Activated CD8-positive, alpha-beta memory T cell treated with anti-CD3 and anti-CD28 coated beads, Interleukin-2, amount 50 U/mL, for 1 hour (primary cell): ENCODE measurements around the gene TTC6.
"Not testable (repeated sequence)": the region's sequence is repeated elsewhere in the genome, so short reads cannot be mapped to it uniquely, and the experiment has no call there.

Source experiments
- DNase-seq: peaks from one replicate; pipeline ENCODE4 v3.0.0-alpha.2; 2020; ENCODE audit errors: extremely low read depth

The TTC6 gene

DNA sequence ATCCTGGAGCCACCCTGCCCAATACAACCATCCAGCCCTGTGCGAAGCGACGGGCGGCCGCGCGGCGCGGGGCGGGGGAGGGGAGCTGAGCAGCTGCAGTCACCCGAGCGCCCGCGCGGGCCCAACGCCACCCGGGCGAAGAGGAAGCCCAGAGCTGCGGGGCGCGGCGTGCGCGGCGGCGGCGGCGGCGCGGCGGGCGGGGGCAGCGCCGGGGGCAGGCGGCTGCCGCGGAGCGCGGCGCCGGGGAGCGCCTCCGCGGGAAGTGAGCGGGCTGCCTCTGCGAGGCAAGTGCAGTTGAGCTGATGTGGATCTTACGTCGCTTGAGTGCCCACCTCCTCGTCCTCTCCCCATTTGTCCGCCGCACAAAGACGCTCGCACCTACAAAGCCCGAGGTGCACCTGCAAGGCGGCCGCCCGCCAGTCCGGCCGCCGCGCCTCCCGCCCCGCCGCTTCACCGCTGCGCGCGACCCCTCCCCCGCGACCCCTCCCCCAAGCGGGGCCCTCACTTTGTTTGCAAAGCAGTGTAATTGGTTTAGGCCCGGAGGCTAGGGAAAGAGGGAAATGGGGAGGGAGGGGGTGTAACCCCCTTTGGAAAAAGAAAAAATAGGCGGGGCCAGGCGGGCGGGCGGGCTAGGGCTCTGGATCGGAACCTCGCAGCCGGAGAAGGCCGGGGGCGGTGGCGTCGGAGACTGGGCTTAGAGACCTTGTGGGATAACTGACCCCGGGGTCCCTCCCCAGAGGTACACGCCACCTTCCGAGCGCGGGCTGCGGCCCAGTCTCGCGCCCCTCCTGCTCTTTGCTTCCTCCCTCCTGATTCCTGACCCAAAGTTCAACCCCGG, at the start of gene TTC6, which contains the start of gene FOXA1:
Gene TTC6, plus strand, starts transcription at position 659 of the 838 bp plus-strand sequence. CDS start 26,436 bp downstream, outside the sequence.
Gene FOXA1, minus strand, starts transcription at position 279 of the 838 bp plus-strand sequence. Its CDS starts 277 bp downstream, at position 2.
- DNase-seq: no peak

GRCh38 chr14:37546621-37547447, 48.6 kb upstream of the TTC6 start:
- no peak for DNase-seq

GRCh38 chr14:37550511-37550910, 44.9 kb upstream of the TTC6 start:
- no peak for DNase-seq

GRCh38 chr14:37551119-37551518, 44.3 kb upstream of the TTC6 start:
- DNase-seq: no peak

DNA sequence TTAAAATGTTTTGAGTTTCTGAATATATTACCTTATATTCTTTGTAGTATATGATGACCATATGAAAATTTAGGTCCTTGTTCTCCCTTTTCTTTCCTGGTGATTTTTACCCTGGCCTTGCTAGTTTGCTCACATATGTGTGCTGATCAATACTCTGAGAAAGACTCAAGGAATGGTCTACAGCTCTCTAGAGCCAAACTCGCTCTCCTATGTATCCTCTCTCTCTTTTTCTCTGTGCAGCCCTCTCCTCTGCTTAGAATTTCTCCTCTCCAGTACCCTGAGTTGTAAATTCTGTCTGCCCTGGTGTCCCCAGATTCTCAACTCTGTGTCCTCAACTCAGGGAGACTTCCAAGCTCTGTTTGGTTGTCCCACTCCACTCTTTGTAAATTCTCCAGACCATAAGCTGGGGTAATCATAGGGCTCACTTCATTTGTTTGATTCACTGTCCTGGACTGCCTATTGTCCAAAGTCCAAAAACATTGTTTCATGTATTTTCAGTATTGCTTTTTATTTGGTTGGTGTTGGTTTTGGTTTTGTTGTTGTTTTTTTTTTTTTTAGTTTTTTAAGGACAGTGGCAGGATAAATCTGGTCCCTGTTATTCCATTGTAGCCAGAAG, 41.4 kb upstream of the TTC6 start:
- DNase-seq: no peak

- DNase-seq: not testable (repeated sequence)
Observed at GRCh38 chr14:37555596-37555995, 39.8 kb upstream of the TTC6 start.

DNA sequence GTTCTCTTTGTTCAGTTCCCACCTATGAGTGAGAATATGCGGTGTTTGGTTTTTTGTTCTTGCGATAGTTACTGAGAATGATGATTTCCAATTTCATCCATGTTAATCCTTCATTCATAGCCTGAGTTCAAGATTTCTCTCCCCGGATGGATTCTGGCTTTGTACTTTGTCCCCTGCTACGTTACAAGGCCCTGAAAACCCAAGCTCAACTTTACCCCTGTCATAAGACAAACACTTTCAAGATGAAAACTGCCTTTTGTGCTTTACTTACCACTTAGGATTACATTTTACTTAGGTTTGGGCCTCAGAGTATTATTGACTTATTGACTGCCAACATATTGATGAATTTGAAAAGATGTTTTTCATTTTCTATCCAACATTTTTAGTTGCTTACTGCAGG, 36.7 kb upstream of the TTC6 start:
- no peak for DNase-seq

DNA sequence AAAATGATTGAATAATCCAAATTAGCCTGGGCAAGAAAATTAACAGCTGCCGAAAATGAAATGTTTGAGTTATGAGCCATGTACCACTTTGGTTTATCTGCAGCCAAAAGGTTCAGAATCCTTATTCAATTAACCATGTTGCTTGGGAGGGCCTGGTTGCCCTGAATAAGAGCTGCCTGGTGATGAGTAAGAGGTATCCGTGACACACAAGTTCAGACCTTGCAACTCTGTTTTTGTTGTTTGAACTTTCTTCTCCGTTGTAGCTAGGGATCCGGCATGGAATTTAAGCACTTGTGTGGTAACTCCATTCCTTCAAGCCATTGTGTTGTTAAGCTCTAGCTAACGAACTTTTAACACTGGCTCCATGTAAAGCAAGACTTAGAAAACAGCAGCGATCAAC, 36.0 kb upstream of the TTC6 start:
- DNase-seq: no peak

GRCh38 chr14:37563189-37563588, 32.2 kb upstream of the TTC6 start:
- no peak for DNase-seq

- no peak for DNase-seq
Observed at GRCh38 chr14:37565550-37565949, 29.9 kb upstream of the TTC6 start.

GRCh38 chr14:37566811-37567371, 28.5 kb upstream of the TTC6 start:
- no peak for DNase-seq

DNA sequence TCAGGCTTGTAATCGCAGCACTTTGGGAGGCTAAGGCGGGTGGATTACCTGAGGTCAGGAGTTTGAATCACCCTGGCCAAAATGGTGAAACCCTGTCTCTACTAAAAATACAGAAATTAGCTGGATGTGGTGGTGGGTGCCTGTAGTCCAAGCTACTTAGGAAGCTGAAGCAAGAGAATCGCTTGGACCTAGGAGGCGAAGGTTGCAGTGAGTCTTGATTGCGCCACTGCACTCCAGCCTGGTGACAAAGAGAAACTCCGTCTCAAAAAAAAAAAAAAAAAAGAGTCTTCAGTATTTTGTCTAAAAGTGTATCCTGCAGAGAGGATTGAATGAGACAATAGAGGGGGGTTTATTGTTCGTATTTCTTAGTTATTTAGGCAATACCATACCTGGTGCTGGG, 25.7 kb upstream of the TTC6 start:
- no peak for DNase-seq

DNA sequence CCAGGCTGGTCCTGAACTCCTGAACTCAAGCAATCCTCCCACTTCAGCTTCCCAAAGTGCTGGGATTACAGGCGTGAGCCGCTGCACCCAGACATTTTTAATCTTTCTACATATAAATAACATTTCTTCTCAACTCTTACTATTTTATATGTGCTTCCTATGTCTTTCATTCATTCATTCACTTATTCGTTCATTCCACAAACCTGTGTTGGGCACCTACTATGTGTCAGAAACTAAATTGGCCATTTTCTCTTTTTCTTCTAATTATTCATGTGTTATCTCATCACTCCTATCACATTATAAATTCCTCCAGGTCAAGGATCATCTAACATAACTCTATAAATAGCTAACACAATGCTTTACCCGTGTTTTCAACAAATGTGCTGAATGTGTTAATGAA, 24.0 kb upstream of the TTC6 start:
- no peak for DNase-seq

DNA sequence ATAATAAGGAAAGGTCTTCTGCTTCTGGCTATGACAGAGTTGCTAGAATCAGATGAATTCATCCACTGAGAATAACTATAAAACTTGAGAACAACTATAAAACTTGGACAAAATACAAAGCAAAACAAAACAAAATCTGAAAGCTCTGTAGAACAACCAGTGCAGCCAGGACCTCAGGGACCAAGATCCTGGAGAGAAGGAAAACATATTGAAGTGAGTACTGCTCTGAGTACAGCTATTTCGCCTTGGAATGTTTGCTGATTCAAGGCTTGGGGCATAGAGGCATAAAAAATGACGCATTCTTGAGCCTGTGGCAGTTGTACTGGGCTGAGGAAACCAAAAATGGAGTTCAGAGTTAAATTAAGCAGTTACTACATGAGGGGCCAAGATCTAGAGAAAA, 22.1 kb upstream of the TTC6 start:
- DNase-seq: no peak

- no peak for DNase-seq
Observed at GRCh38 chr14:37579274-37579673, 16.2 kb upstream of the TTC6 start.

DNA sequence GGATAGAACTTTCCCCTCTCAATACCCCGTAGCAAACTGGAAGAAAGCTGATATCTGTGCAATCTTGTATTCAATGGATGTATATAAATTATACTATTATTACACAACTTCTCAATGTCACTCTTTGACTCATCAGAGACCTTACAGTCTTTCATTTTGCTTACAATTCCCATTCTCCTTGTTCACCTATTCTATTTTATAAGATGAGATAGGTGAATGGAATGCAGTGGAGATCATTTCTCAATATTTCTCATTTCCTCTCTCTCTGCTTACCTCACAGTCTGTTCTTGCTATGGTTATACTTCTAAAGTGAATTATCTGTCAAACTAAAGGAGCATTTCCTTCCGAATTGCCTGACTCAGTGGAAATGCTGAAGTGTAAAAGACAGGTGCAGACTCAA, 15.3 kb upstream of the TTC6 start:
- DNase-seq: no peak

DNA sequence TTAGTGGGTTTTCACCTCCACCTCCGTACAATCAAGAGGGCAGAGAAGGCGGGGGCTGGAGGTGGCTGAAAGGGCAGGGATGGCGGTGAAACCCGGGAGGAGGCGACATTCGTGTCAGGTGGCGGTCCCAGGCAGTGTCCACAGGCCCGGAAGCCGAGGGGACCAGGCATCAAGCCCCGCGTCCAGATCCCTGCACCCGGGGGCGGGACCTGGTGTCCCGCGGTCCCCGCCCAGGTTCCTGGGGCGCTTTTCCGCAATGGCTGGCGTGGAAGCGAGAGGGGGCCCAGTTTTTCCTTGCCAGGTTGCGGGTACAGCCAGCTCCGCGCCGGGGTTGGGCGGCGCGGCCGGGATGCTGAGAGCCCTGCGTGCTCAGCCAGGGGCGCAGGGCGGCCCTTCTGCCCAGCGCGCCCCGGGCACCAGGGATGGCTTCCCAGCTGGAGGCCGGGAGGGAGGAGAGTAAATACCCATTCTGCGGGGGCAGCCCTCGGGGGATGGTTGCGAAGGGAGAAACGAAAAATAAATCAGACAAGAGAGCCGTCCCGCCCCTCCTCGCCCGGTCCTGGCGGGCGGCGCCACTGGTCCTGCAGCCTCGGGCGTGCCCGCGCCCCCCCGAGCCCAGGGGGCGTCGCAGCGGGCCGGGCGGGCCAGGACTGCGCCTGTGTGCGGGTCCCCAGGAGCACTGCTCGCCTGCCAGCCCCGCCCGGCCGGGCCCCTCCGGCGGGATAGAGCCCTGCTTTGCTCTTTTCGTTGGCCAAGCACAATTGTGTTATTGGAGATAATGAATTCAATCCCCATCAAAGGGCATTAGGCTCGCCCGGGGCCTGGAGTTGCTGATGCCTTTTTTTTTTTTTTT, 11.8 kb upstream of the TTC6 start:
- no peak for DNase-seq

- no peak for DNase-seq
Observed at GRCh38 chr14:37584211-37585100, 11.0 kb upstream of the TTC6 start.

GRCh38 chr14:37585101-37585511, 10.3 kb upstream of the TTC6 start:
- DNase-seq: no peak
